CD14-positive monocyte (primary cell): Measurements from ENCODE around the gene TUBB. TPM values are rescaled to one million over a fixed set of nuclear protein-coding genes. Genes with fewer than 3 reads are reported as not detected.
A peak's percentile ranks its signal among the peaks of the same experiment; 100 is the strongest.

Experiments
- DNase-seq, 3 donors: peaks; one replicate each; pipeline ENCODE4 v3.0.0-alpha.2; 2011 to 2022
- H2AFZ ChIP-seq: 2 replicates; pipeline ENCODE4 v1.6.0; 2012; ENCODE audit warnings: mild to moderate bottlenecking, low read depth, low read length, inconsistent platforms; ENCODE audit not compliant: insufficient read depth, poor library complexity, severe bottlenecking
- H3K27ac ChIP-seq, 2 donors: 1 replicate in 1 of 2; 2 replicates in 1 of 2; pipeline ENCODE4 v1.5.1; 2012 to 2013; ENCODE audit warnings: low read length in 2 of 2, control low read depth in 1 of 2, inconsistent platforms in 1 of 2, low read depth in 1 of 2, mild to moderate bottlenecking in 1 of 2
- H3K27me3 ChIP-seq, 2 donors: one replicate each; pipeline versions ENCODE4 v1.6.0 to v1.6.1; 2011 to 2013; ENCODE audit warnings: low read length in 2 of 2; ENCODE audit not compliant: control insufficient read depth in 2 of 2, insufficient read depth in 2 of 2
- H3K36me3 ChIP-seq, 2 donors: replicated peaks in 1 of 2; 1 replicate in 1 of 2; 2 replicates in 1 of 2; pipeline versions ENCODE4 v1.5.1 to v1.6.1; 2012 to 2013; ENCODE audit warnings: low read length in 2 of 2, control low read depth in 1 of 2, inconsistent platforms in 1 of 2, mild to moderate bottlenecking in 1 of 2; ENCODE audit not compliant: insufficient read depth in 2 of 2, control insufficient read depth in 1 of 2
- H3K4me1 ChIP-seq, 2 donors: 1 replicate in 1 of 2; 2 replicates in 1 of 2; pipeline versions ENCODE4 v1.5.1 to v1.6.1; 2012 to 2013; ENCODE audit warnings: low read length in 2 of 2, control low read depth in 1 of 2, inconsistent platforms in 1 of 2, mild to moderate bottlenecking in 1 of 2, moderate library complexity in 1 of 2; ENCODE audit not compliant: insufficient read depth in 2 of 2, control insufficient read depth in 1 of 2
- H3K4me2 ChIP-seq: replicated peaks from 2 replicates; pipeline ENCODE3; 2012; ENCODE audit warnings: low read length, moderate library complexity, mild to moderate bottlenecking; ENCODE audit not compliant: poor library complexity, severe bottlenecking; ENCODE audit errors: extremely low read depth
- H3K4me3 ChIP-seq, 3 experiments: fragments of 200-600 bp in 1 of 3; sonication (generic) in 1 of 3; replicated peaks in 1 of 3; 1 replicate in 2 of 3; 2 replicates in 1 of 3; pipeline ENCODE4 v1.5.1; 2011 to 2013; ENCODE audit warnings: low read length in 3 of 3, mild to moderate bottlenecking in 3 of 3, control low read depth in 2 of 3, low read depth in 2 of 3, inconsistent platforms in 1 of 3, moderate library complexity in 1 of 3
- H3K79me2 ChIP-seq: 2 replicates; pipeline ENCODE4 v1.6.0; 2012; ENCODE audit warnings: mild to moderate bottlenecking, control low read depth, inconsistent platforms, low read length, moderate library complexity; ENCODE audit not compliant: insufficient read depth
- H3K9ac ChIP-seq: 2 replicates; pipeline ENCODE4 v1.6.0; 2017; ENCODE audit warnings: low read length, mild to moderate bottlenecking; ENCODE audit not compliant: insufficient read depth, poor library complexity, severe bottlenecking
- H3K9me3 ChIP-seq, 2 donors: replicated peaks in 1 of 2; 1 replicate in 1 of 2; 2 replicates in 1 of 2; pipeline versions ENCODE4 v1.5.1 to v1.6.1; 2012 to 2013; ENCODE audit warnings: low read length in 2 of 2, control low read depth in 1 of 2; ENCODE audit not compliant: control insufficient read depth in 1 of 2, insufficient read depth in 1 of 2
- H4K20me1 ChIP-seq: 2 replicates; pipeline ENCODE4 v1.6.0; 2012; ENCODE audit warnings: mild to moderate bottlenecking, low read length, control low read depth, moderate library complexity; ENCODE audit not compliant: insufficient read depth
- H3K27ac Mint-ChIP-seq, 7 donors: one replicate each; pipeline ENCODE4 v1.8.0; 2020; ENCODE audit warnings: mild to moderate bottlenecking in 7 of 7, mixed read lengths in 7 of 7, moderate library complexity in 6 of 7, inconsistent platforms in 2 of 7
- H3K27me3 Mint-ChIP-seq, 3 donors: one replicate each; pipeline ENCODE4 v1.8.0; 2021 to 2022; ENCODE audit warnings: low read depth in 3 of 3, mild to moderate bottlenecking in 3 of 3, mixed read lengths in 3 of 3, moderate library complexity in 3 of 3, inconsistent platforms in 1 of 3
- H3K36me3 Mint-ChIP-seq, 2 donors: one replicate each; pipeline ENCODE4 v1.8.0; 2020; ENCODE audit warnings: mixed read lengths in 2 of 2, inconsistent platforms in 1 of 2, mild to moderate bottlenecking in 1 of 2
- H3K4me1 Mint-ChIP-seq: one replicate; pipeline ENCODE4 v1.8.0; 2020; ENCODE audit warnings: mild to moderate bottlenecking, mixed read lengths
- H3K4me3 Mint-ChIP-seq, 2 donors: one replicate each; pipeline ENCODE4 v1.8.0; 2020; ENCODE audit warnings: mild to moderate bottlenecking in 2 of 2, mixed read lengths in 2 of 2, moderate library complexity in 1 of 2
- H3K9me3 Mint-ChIP-seq, 7 donors: one replicate each; pipeline ENCODE4 v1.8.0; 2020 to 2022; ENCODE audit warnings: mixed read lengths in 7 of 7, mild to moderate bottlenecking in 6 of 7, moderate library complexity in 6 of 7, inconsistent platforms in 2 of 7
- CTCF ChIP-seq: fragments of 200-600 bp; IDR thresholded peaks from one replicate; pipeline ENCODE4 v1.8.0; 2022; ENCODE audit warnings: antibody characterized with exemption, mild to moderate bottlenecking
- WGBS: methylation state at CpG from one replicate; pipeline ENCODE4 v1.1.5; 2013; ENCODE audit warnings: missing lambda C conversion rate; ENCODE audit not compliant: insufficient coverage; 5-methylcytosine and 5-hydroxymethylcytosine counted together
- intact Hi-C, 2 donors: fragments of 100-400 bp; cut with micrococcal nuclease; formaldehyde crosslinking; loops; one replicate each; pipeline versions ENCODE4 v1.15.0 to v1.15.1; 2023
- polyA plus RNA-seq, 3 donors: library from polyadenylated mRNA; depleted of rRNA in 1 of 3; unstranded in 2 of 3; stranded (reverse) in 1 of 3; fragments of 300-500 nt in 2 of 3; fragments of >200 nt in 1 of 3; fragmentation: Illumina TruSeq in 2 of 3; gene quantifications; 1 replicate in 2 of 3; 2 replicates in 1 of 3; pipeline ENCODE4 v1.2.3, GENCODE V29; 2012 to 2021

TUBB gene
- polyA plus RNA-seq, 3 donors, result 48.4 to 130 (median 57.0) TPM

- no peaks in the 10 kb centered on the region for H4K20me1 ChIP-seq
- H3K4me3 ChIP-seq, result no peak overlapping the region
- H3K4me3 Mint-ChIP-seq, result no peak overlapping the region
- 77% methylated on average over 6 of the region's 7 CpGs for WGBS
- H3K4me2 ChIP-seq, result no peak overlapping the region
- no peaks in the 10 kb centered on the region for H3K9me3 Mint-ChIP-seq
- no peak for TF ChIP-seq CTCF
- DNase-seq, result no peak
- no peak overlapping the region for H2AFZ ChIP-seq
- no peaks in the 10 kb centered on the region for H3K9me3 ChIP-seq
- intact Hi-C loops, result no loop called here
- H3K79me2 ChIP-seq, result peaks cover 21% of the 10 kb centered on the region
- H3K9ac ChIP-seq, result no peak overlapping the region
- H3K4me1 ChIP-seq, result peaks cover 6 to 10% of the 10 kb centered on the region in 2 donors
- H3K27me3 Mint-ChIP-seq, result peaks cover 0 to 4% (median 0%) of the 10 kb centered on the region in 3 donors
- H3K36me3 Mint-ChIP-seq, result peaks cover 50 to 59% of the 10 kb centered on the region in 2 donors
- H3K27me3 ChIP-seq, result no peaks in the 10 kb centered on the region
- H3K27ac Mint-ChIP-seq, result peak overlapping the region in 1 of 7 donors; percentile 37
- H3K4me1 Mint-ChIP-seq, result peaks cover 7% of the 10 kb centered on the region
- peaks cover 21 to 53% of the 10 kb centered on the region in 2 donors for H3K36me3 ChIP-seq
- no peak overlapping the region for H3K27ac ChIP-seq
Measured at GRCh38 chr6:30712441-30712945, 7.7 kb upstream of the TUBB start.

- Mint-ChIP-seq H3K27ac (no peak overlapping the region), H3K4me3 (no peak overlapping the region), H3K4me1 (peaks cover 20% of the 10 kb centered on the region), H3K27me3 (peaks cover 0 to 2% (median 0%) of the 10 kb centered on the region in 3 donors), H3K9me3 (no peaks in the 10 kb centered on the region), H3K36me3 (peaks cover 39 to 47% of the 10 kb centered on the region in 2 donors)
- H3K4me3 ChIP-seq, result no peak overlapping the region
- peaks cover 24 to 28% of the 10 kb centered on the region in 2 donors for H3K4me1 ChIP-seq
- no peak overlapping the region for H2AFZ ChIP-seq
- H4K20me1 ChIP-seq, result no peaks in the 10 kb centered on the region
- H3K4me2 ChIP-seq, result no peak overlapping the region
- WGBS, result no CpG with 5 or more reads among the region's 1 CpG
- H3K36me3 ChIP-seq, result peaks cover 21 to 45% of the 10 kb centered on the region in 2 donors
- H3K79me2 ChIP-seq, result peaks cover 36% of the 10 kb centered on the region
- H3K27me3 ChIP-seq, result no peaks in the 10 kb centered on the region
- TF ChIP-seq CTCF, result no peak
- no peaks in the 10 kb centered on the region for H3K9me3 ChIP-seq
- intact Hi-C loops, result no loop called here
- H3K9ac ChIP-seq, result no peak overlapping the region
- no peak for DNase-seq
- no peak overlapping the region for H3K27ac ChIP-seq
Measured at GRCh38 chr6:30714263-30714662, 5.9 kb upstream of the TUBB start.
